H9 (cell line): ENCODE results near the gene INPP5F. TPM values are rescaled to one million over a fixed set of nuclear protein-coding genes. Genes with fewer than 3 reads are reported as not detected.

Source experiments
- DNase-seq: peaks from one replicate; pipeline ENCODE4 v3.0.0-alpha.2; 2017
- H2AFZ ChIP-seq: one replicate; pipeline ENCODE4 v1.6.1; 2013; ENCODE audit warnings: mild to moderate bottlenecking, low read length, control low read depth, moderate library complexity
- H2AK5ac ChIP-seq: 2 replicates; pipeline ENCODE4 v1.6.1; 2013; ENCODE audit warnings: low read length, control low read depth, mixed read lengths; ENCODE audit not compliant: insufficient read length
- H2BK120ac ChIP-seq: one replicate; pipeline ENCODE4 v1.6.1; 2013; ENCODE audit warnings: low read depth, mild to moderate bottlenecking, low read length, control low read depth, inconsistent platforms; ENCODE audit not compliant: poor library complexity, severe bottlenecking
- H2BK12ac ChIP-seq: 2 replicates; pipeline ENCODE4 v1.6.1; 2013; ENCODE audit warnings: low read length, control low read depth, mixed read lengths, low read depth; ENCODE audit not compliant: insufficient read length
- H2BK15ac ChIP-seq: 2 replicates; pipeline ENCODE4 v1.6.1; 2013; ENCODE audit warnings: low read depth, low read length, control low read depth
- H2BK20ac ChIP-seq: one replicate; pipeline ENCODE4 v1.6.1; 2013; ENCODE audit warnings: low read depth, mild to moderate bottlenecking, low read length, control low read depth, inconsistent platforms; ENCODE audit not compliant: poor library complexity, severe bottlenecking
- H2BK5ac ChIP-seq: 2 replicates; pipeline ENCODE4 v1.6.1; 2013; ENCODE audit warnings: low read length, control low read depth, mixed read lengths; ENCODE audit not compliant: insufficient read length
- H3K14ac ChIP-seq: 2 replicates; pipeline ENCODE4 v1.6.1; 2013; ENCODE audit warnings: low read length, control low read depth; ENCODE audit not compliant: insufficient read depth
- H3K18ac ChIP-seq: 2 replicates; pipeline ENCODE4 v1.6.1; 2013; ENCODE audit warnings: low read depth, mild to moderate bottlenecking, mixed read lengths, low read length, control low read depth; ENCODE audit not compliant: insufficient read length
- H3K23ac ChIP-seq: 2 replicates; pipeline ENCODE4 v1.6.1; 2013; ENCODE audit warnings: low read length, control low read depth, mixed read lengths, low read depth; ENCODE audit not compliant: insufficient read length
- H3K23me2 ChIP-seq: 2 replicates; pipeline ENCODE4 v1.6.1; 2013; ENCODE audit warnings: low read depth, mild to moderate bottlenecking, mixed read lengths, low read length, control low read depth; ENCODE audit not compliant: insufficient read length, poor library complexity, severe bottlenecking
- H3K27ac ChIP-seq: 2 replicates; pipeline ENCODE4 v1.5.1; 2013; ENCODE audit warnings: low read length, control low read depth, mixed read lengths, low read depth; ENCODE audit not compliant: insufficient read length
- H3K27me3 ChIP-seq: 2 replicates; pipeline ENCODE4 v1.6.1; 2013; ENCODE audit warnings: low read length, control low read depth, inconsistent platforms; ENCODE audit not compliant: insufficient read depth
- H3K4ac ChIP-seq: 2 replicates; pipeline ENCODE4 v1.6.1; 2013; ENCODE audit warnings: low read depth, mild to moderate bottlenecking, control low read depth, inconsistent platforms, low read length, moderate library complexity
- H3K4me1 ChIP-seq: 2 replicates; pipeline ENCODE4 v1.6.1; 2013; ENCODE audit warnings: low read length, control low read depth, inconsistent platforms; ENCODE audit not compliant: insufficient read depth
- H3K4me2 ChIP-seq: 2 replicates; pipeline ENCODE4 v1.6.1; 2013; ENCODE audit warnings: low read length, control low read depth, mixed read lengths; ENCODE audit not compliant: insufficient read length, insufficient read depth
- H3K56ac ChIP-seq: 2 replicates; pipeline ENCODE4 v1.6.1; 2013; ENCODE audit warnings: low read depth, mild to moderate bottlenecking, mixed read lengths, low read length, control low read depth; ENCODE audit not compliant: insufficient read length
- H3K79me1 ChIP-seq: 2 replicates; pipeline ENCODE4 v1.6.1; 2013; ENCODE audit warnings: low read depth, mild to moderate bottlenecking, moderate library complexity, low read length, control low read depth, inconsistent platforms; ENCODE audit not compliant: insufficient read depth, poor library complexity, severe bottlenecking
- H3K79me2 ChIP-seq: 2 replicates; pipeline ENCODE4 v1.6.1; 2013; ENCODE audit warnings: low read length, control low read depth, inconsistent platforms; ENCODE audit not compliant: insufficient read depth
- H3K9ac ChIP-seq: 2 replicates; pipeline ENCODE4 v1.6.1; 2013; ENCODE audit warnings: low read length, control low read depth, mixed read lengths; ENCODE audit not compliant: insufficient read length; ENCODE audit errors: extremely low read depth
- H3K9me3 ChIP-seq: one replicate; pipeline ENCODE4 v1.6.1; 2013; ENCODE audit warnings: low read depth, low read length, inconsistent platforms; ENCODE audit not compliant: control insufficient read depth
- H3T11ph ChIP-seq: one replicate; pipeline ENCODE4 v1.6.1; 2013; ENCODE audit warnings: mild to moderate bottlenecking, low read length, control low read depth, inconsistent platforms
- H4K20me1 ChIP-seq: one replicate; pipeline ENCODE4 v1.6.1; 2013; ENCODE audit not compliant: control insufficient read depth, insufficient read length, insufficient read depth
- H4K5ac ChIP-seq: 2 replicates; pipeline ENCODE4 v1.6.1; 2013; ENCODE audit warnings: low read depth, mild to moderate bottlenecking, mixed read lengths, low read length, control low read depth; ENCODE audit not compliant: insufficient read length
- H4K8ac ChIP-seq: replicated peaks from 2 replicates; pipeline ENCODE4 v1.6.1; 2013; ENCODE audit warnings: low read length, control low read depth, mixed read lengths, low read depth; ENCODE audit not compliant: insufficient read length
- H4K91ac ChIP-seq: 2 replicates; pipeline ENCODE4 v1.6.1; 2013; ENCODE audit warnings: low read depth, mild to moderate bottlenecking, moderate library complexity, mixed read lengths, low read length, control low read depth; ENCODE audit not compliant: insufficient read length
- H3K27ac Mint-ChIP-seq, 3 experiments: 2 replicates in 2 of 3; 3 replicates in 1 of 3; pipeline ENCODE4 v1.8.0; 2020 to 2021; ENCODE audit warnings: mixed read lengths in 3 of 3, mild to moderate bottlenecking in 1 of 3, moderate library complexity in 1 of 3
- H3K27me3 Mint-ChIP-seq: 2 replicates; pipeline ENCODE4 v1.8.0; 2021; ENCODE audit warnings: low read depth, mild to moderate bottlenecking, moderate library complexity, mixed read lengths
- H3K36me3 Mint-ChIP-seq, 3 experiments: 2 replicates in 2 of 3; 3 replicates in 1 of 3; pipeline ENCODE4 v1.8.0; 2020 to 2021; ENCODE audit warnings: low read depth in 3 of 3, mixed read lengths in 3 of 3; ENCODE audit not compliant: insufficient read depth in 1 of 3
- H3K4me1 Mint-ChIP-seq, 2 experiments: 2 replicates each; pipeline ENCODE4 v1.8.0; 2020; ENCODE audit warnings: mixed read lengths in 2 of 2
- H3K4me3 Mint-ChIP-seq, 2 experiments: 2 replicates in 1 of 2; 3 replicates in 1 of 2; pipeline ENCODE4 v1.8.0; 2020 to 2021; ENCODE audit warnings: mild to moderate bottlenecking in 2 of 2, mixed read lengths in 2 of 2, moderate library complexity in 1 of 2
- H3K9me3 Mint-ChIP-seq, 2 experiments: 2 replicates in 1 of 2; 3 replicates in 1 of 2; pipeline ENCODE4 v1.8.0; 2020; ENCODE audit warnings: mild to moderate bottlenecking in 2 of 2, mixed read lengths in 2 of 2, moderate library complexity in 1 of 2
- CTCF ChIP-seq: fragments of 200-600 bp; sonication (generic); conservative IDR thresholded peaks from 3 replicates; pipeline ENCODE4 v1.8.0; 2021; ENCODE audit warnings: antibody characterized with exemption, mild to moderate bottlenecking
- WGBS: extraction: QIAGEN DNeasy Blood & Tissue Kit; methylation state at CpG from one replicate; pipeline ENCODE4 v1.1.7; 2013; ENCODE audit warnings: missing lambda C conversion rate, low lambda C conversion rate, mixed read lengths; ENCODE audit not compliant: insufficient read length; ENCODE audit errors: extremely low coverage; 5-methylcytosine and 5-hydroxymethylcytosine counted together
- total RNA-seq: library from RNA; stranded (reverse); gene quantifications from 2 replicates; pipeline ENCODE4 v1.2.1, GENCODE V29; 2021

INPP5F gene
- total RNA-seq, 1 experiment from 2014 or later, result 108 TPM

- no peak overlapping the region for H2AFZ ChIP-seq
- no peak overlapping the region for H2BK15ac ChIP-seq
- no peak overlapping the region for H4K5ac ChIP-seq
- H3K4me1 ChIP-seq, result peaks cover 3% of the 10 kb centered on the region; the same call in 1 of the 2 replicates
- H3K9me3 Mint-ChIP-seq, result no peaks in the 10 kb centered on the region
- no peaks in the 10 kb centered on the region for H4K20me1 ChIP-seq
- H4K8ac ChIP-seq, result no peak overlapping the region
- no peak for TF ChIP-seq CTCF
- H2BK12ac ChIP-seq, result no peak overlapping the region
- no peak overlapping the region for H4K91ac ChIP-seq
- H3K23ac ChIP-seq, result no peak overlapping the region
- no peaks in the 10 kb centered on the region for H3K27me3 Mint-ChIP-seq
- no peak overlapping the region for H3K4ac ChIP-seq
- no peaks in the 10 kb centered on the region for H3K9me3 ChIP-seq
- no peaks in the 10 kb centered on the region for H3K36me3 Mint-ChIP-seq
- H2BK120ac ChIP-seq, result no peak overlapping the region
- H3T11ph ChIP-seq, result no peak overlapping the region
- no peak overlapping the region for H2BK20ac ChIP-seq
- H3K79me2 ChIP-seq, result no peaks in the 10 kb centered on the region
- H3K27ac Mint-ChIP-seq, result no peak overlapping the region
- no peak overlapping the region for H3K4me3 Mint-ChIP-seq
- H2BK5ac ChIP-seq, result no peak overlapping the region
- no peak overlapping the region for H3K18ac ChIP-seq
- H3K79me1 ChIP-seq, result no peaks in the 10 kb centered on the region
- no peak overlapping the region for H2AK5ac ChIP-seq
- H3K4me2 ChIP-seq, result no peak overlapping the region
- H3K14ac ChIP-seq, result no peak overlapping the region
- no peaks in the 10 kb centered on the region for H3K23me2 ChIP-seq
- H3K56ac ChIP-seq, result no peak overlapping the region
- no peak overlapping the region for H3K9ac ChIP-seq
- no CpG with 5 or more reads among the region's 2 CpGs for WGBS
- DNase-seq, result no peak
- no peaks in the 10 kb centered on the region for H3K27me3 ChIP-seq
- peaks cover 6 to 7% of the 10 kb centered on the region in 2 experiments; a peak in 3 of 4 replicates for H3K4me1 Mint-ChIP-seq
- no peak overlapping the region for H3K27ac ChIP-seq
These were observed 44.0 kb downstream of the INPP5F start for GRCh38 chr10:119769886-119770285.
